ENCODE measurements around the gene ANK2.

DNA sequence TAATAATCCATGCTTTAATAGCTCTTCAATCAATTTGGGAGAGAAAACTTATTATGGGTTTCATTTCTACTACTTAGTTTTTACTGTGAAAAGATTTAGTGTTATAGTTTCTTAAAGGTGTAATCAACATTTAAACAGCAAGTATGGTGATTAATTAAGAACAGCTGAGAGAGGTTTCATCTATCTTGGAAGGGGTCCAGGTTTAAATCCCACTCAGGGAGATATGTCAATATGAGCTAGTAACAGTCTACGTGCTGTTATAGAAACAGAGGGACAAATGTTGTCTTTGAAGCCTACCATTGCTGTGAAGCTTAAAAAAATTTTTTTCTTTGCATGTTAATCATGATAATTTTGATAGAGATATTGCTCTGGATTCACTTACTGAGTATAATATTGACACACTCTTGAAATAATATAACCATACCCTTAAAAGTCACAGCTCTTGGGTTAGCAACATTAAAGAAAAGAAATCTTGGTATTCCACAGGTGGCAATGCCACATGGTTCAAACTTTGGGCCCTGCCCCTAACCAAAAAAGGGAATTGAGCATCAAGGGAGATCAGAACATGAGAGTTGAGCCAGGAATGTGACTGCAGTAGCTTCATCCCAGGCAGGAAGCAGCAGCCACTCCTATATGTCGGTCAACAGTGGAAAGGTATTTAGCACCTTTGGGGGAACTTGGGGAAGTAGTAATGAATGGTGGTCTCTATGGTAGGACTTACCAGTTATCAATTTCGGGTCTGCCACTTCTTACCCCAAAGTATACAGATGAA is 107.8 kb downstream of the ANK2 start:
- no peak for TF ChIP-seq EZH2phosphoT487 (IDR thresholded peaks at IDR 0.05)
- TF ChIP-seq CTCF (IDR thresholded peaks at IDR 0.05): no peak
